IPS-20b (cell line): Measurements from ENCODE around the gene HNRNPAB.
"Not testable (repeated sequence)": the region's sequence is repeated elsewhere in the genome, so short reads cannot be mapped to it uniquely, and the experiment has no call there.

ENCODE experiments used
- H3K27ac ChIP-seq: one replicate; pipeline ENCODE4 v1.5.1; 2013; ENCODE audit warnings: low read length
- H3K27me3 ChIP-seq: 2 replicates; pipeline ENCODE4 v1.6.1; 2013; ENCODE audit warnings: mild to moderate bottlenecking, low read length, inconsistent platforms; ENCODE audit not compliant: insufficient read depth
- H3K36me3 ChIP-seq: 2 replicates; pipeline ENCODE4 v1.6.1; 2013; ENCODE audit warnings: low read depth, mild to moderate bottlenecking, inconsistent platforms, low read length, moderate library complexity; ENCODE audit not compliant: insufficient read depth
- H3K4me1 ChIP-seq: 2 replicates; pipeline ENCODE4 v1.6.1; 2013; ENCODE audit warnings: mild to moderate bottlenecking, control low read depth, inconsistent platforms, low read length, moderate library complexity; ENCODE audit not compliant: insufficient read depth
- H3K4me3 ChIP-seq: 2 replicates; pipeline ENCODE4 v1.5.1; 2013; ENCODE audit warnings: mild to moderate bottlenecking, low read length, inconsistent platforms
- H3K9ac ChIP-seq: 2 replicates; pipeline ENCODE4 v1.6.1; 2013; ENCODE audit warnings: low read depth, mild to moderate bottlenecking, inconsistent platforms, low read length, moderate library complexity
- H3K9me3 ChIP-seq: 2 replicates; pipeline ENCODE4 v1.6.1; 2013; ENCODE audit warnings: mild to moderate bottlenecking, low read depth, low read length, inconsistent platforms; ENCODE audit not compliant: insufficient read depth

HNRNPAB gene

GRCh38 chr5:178234121-178234749 lies 29.9 kb downstream of the HNRNPAB start:
- Histone ChIP-seq H3K9ac (no peak overlapping the region), H3K27me3 (peaks cover 5% of the 10 kb centered on the region; the same call in 1 of the 2 replicates), H3K4me1 (peaks cover 8% of the 10 kb centered on the region; the same call in 1 of the 2 replicates), H3K4me3 (no peak overlapping the region), H3K9me3 (no peaks in the 10 kb centered on the region), H3K36me3 (peaks cover 22% of the 10 kb centered on the region), H3K27ac (no peak overlapping the region)

GRCh38 chr5:178234750-178235587 lies 30.6 kb downstream of the HNRNPAB start:
- H3K9me3 ChIP-seq, result no peaks in the 10 kb centered on the region
- peaks cover 14% of the 10 kb centered on the region for H3K36me3 ChIP-seq
- peaks cover 5% of the 10 kb centered on the region; the same call in 1 of the 2 replicates for H3K27me3 ChIP-seq
- no peak overlapping the region for H3K9ac ChIP-seq
- H3K4me1 ChIP-seq, result peaks cover 8% of the 10 kb centered on the region; the same call in 1 of the 2 replicates
- H3K4me3 ChIP-seq, result no peak overlapping the region
- no peak overlapping the region for H3K27ac ChIP-seq

GRCh38 chr5:178235588-178235974 lies 31.2 kb downstream of the HNRNPAB start:
- Histone ChIP-seq H3K9ac (no peak overlapping the region), H3K36me3 (peaks cover 8% of the 10 kb centered on the region), H3K27ac (no peak overlapping the region), H3K27me3 (peaks cover 5% of the 10 kb centered on the region; the same call in 1 of the 2 replicates), H3K9me3 (no peaks in the 10 kb centered on the region), H3K4me3 (no peak overlapping the region), H3K4me1 (peaks cover 8% of the 10 kb centered on the region; the same call in 1 of the 2 replicates)

- Histone ChIP-seq H3K9ac (no peak overlapping the region), H3K4me1 (peaks cover 6% of the 10 kb centered on the region; the same call in 1 of the 2 replicates), H3K36me3 (peaks cover 3% of the 10 kb centered on the region), H3K27ac (no peak overlapping the region), H3K27me3 (peaks cover 5% of the 10 kb centered on the region; the same call in 1 of the 2 replicates), H3K9me3 (no peaks in the 10 kb centered on the region), H3K4me3 (no peak overlapping the region)
These were observed 31.8 kb downstream of the HNRNPAB start for GRCh38 chr5:178236126-178236525.

GRCh38 chr5:178236679-178237078 lies 32.3 kb downstream of the HNRNPAB start:
- Histone ChIP-seq H3K9me3 (no peaks in the 10 kb centered on the region), H3K27ac (no peak overlapping the region), H3K9ac (no peak overlapping the region), H3K4me3 (no peak overlapping the region), H3K27me3 (peaks cover 5% of the 10 kb centered on the region; the same call in 1 of the 2 replicates), H3K36me3 (no peaks in the 10 kb centered on the region), H3K4me1 (peaks cover under 1% of the 10 kb centered on the region; the same call in 1 of the 2 replicates)

- H3K27ac ChIP-seq, result no peak overlapping the region
- no peaks in the 10 kb centered on the region for H3K9me3 ChIP-seq
- H3K4me1 ChIP-seq, result no peaks in the 10 kb centered on the region
- no peak overlapping the region for H3K9ac ChIP-seq
- H3K36me3 ChIP-seq, result no peaks in the 10 kb centered on the region
- peaks cover 5% of the 10 kb centered on the region; the same call in 1 of the 2 replicates for H3K27me3 ChIP-seq
- H3K4me3 ChIP-seq, result no peak overlapping the region
These were observed 33.3 kb downstream of the HNRNPAB start for GRCh38 chr5:178237431-178238312.

GRCh38 chr5:178238313-178238635 lies 33.9 kb downstream of the HNRNPAB start:
- no peaks in the 10 kb centered on the region for H3K9me3 ChIP-seq
- no peak overlapping the region for H3K27ac ChIP-seq
- no peaks in the 10 kb centered on the region for H3K36me3 ChIP-seq
- H3K9ac ChIP-seq, result no peak overlapping the region
- no peak overlapping the region for H3K4me3 ChIP-seq
- H3K27me3 ChIP-seq, result peaks cover 5% of the 10 kb centered on the region; the same call in 1 of the 2 replicates
- H3K4me1 ChIP-seq, result no peaks in the 10 kb centered on the region

- Histone ChIP-seq H3K9ac (no peak overlapping the region; the same call in 1 of the 2 replicates), H3K9me3 (no peaks in the 10 kb centered on the region), H3K27me3 (peaks cover 5% of the 10 kb centered on the region; the same call in 1 of the 2 replicates), H3K4me1 (no peaks in the 10 kb centered on the region), H3K27ac (no peak overlapping the region), H3K4me3 (no peak overlapping the region), H3K36me3 (no peaks in the 10 kb centered on the region)
These were observed 34.6 kb downstream of the HNRNPAB start for GRCh38 chr5:178238711-178239592.

- not testable (repeated sequence) for H3K27ac ChIP-seq
These were observed 35.4 kb downstream of the HNRNPAB start for GRCh38 chr5:178239626-178240301.

GRCh38 chr5:178240341-178240741 lies 36.0 kb downstream of the HNRNPAB start:
- no peak overlapping the region for H3K9ac ChIP-seq
- H3K27me3 ChIP-seq, result no peaks in the 10 kb centered on the region
- no peak overlapping the region for H3K27ac ChIP-seq
- H3K9me3 ChIP-seq, result no peaks in the 10 kb centered on the region
- H3K4me3 ChIP-seq, result no peak overlapping the region
- no peaks in the 10 kb centered on the region for H3K36me3 ChIP-seq
- H3K4me1 ChIP-seq, result no peaks in the 10 kb centered on the region

More at GRCh38 chr5:178239626-178240301, 35.4 kb downstream of the HNRNPAB start:
- not testable (repeated sequence) for H3K9ac ChIP-seq, H3K4me3 ChIP-seq, H3K9me3 ChIP-seq, H3K4me1 ChIP-seq, H3K36me3 ChIP-seq, H3K27me3 ChIP-seq
